ENCODE measurements around the gene DOK7.

The DOK7 gene

DNA sequence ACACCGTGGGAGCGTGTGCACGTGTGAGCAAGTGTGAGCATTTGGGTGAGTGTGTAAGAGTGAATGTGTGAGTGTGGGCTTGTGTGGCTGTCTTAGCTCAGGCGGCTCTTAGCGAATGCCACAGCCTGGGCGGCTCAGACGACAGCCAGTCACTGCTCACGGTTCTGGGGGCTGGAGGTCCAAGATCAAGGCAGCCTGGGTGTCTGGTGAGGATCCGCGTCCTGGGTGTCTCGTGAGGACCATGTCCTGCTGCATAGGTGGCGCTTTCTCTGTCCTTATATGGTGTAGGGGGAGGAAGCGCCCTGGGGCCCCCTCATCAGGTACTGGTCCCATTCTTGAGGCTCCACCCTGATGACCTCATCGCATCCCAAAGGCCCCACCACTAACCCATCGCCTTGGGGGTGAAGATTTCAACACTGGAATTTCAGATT, 4.5 kb downstream of the DOK7 start:
- no peak for TF ChIP-seq CTCF (conservative IDR thresholded peaks at IDR 0.05; ENCODE audit: low read depth, low read length)
- H3K4me3 ChIP-seq (ENCODE audit: low read depth, low read length) = no peak overlapping the region
- no peak for DNase-seq (ENCODE audit: low read depth)

DNA sequence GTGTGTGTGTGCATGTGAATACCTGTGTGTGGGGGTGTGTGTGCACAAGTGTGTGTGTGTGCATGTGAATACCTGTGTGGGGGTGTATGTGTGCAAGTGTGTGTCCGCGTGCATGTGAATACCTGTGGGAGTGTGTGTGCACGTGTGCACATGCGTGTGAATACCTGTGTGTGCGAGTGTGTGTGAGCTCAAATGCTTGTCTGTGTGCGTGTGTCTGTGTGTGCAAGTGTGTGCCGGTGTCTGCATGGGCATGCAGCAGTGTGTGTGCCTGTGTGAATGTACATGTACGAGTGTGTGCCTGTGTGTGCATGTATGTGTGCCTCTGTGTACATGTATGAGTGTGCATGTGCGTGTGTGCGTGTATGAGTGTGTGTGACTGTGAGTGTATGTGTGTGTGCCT, 5.0 kb downstream of the DOK7 start:
- no peak for DNase-seq (ENCODE audit: low read depth)

DNA sequence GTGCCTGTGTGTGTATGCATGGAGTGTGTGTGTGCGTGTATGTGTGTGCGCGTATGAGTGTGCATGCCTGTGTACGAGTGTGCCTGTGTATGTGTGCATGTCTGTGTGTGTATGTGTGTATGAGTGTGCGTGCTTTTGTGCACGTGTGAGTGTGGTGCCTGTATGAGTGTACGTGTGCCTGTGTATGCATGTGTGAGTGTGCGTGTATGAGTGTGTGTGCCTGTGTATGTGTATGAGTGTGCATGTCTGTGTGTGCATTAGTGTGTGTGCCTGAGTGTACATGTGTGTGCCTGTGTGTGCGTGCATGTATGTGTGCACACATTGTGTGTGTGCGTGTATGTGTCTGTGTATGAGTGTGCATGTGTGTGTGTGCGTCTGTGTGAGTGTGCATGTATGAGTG, 5.7 kb downstream of the DOK7 start:
- TF ChIP-seq CTCF (conservative IDR thresholded peaks at IDR 0.05; ENCODE audit: low read depth, low read length) = no peak
- no peak for DNase-seq (ENCODE audit: low read depth)
- H3K4me3 ChIP-seq (ENCODE audit: low read depth, low read length) = no peak overlapping the region

More for the DNA sequence above, 5.0 kb downstream of the DOK7 start:
- H3K4me3 ChIP-seq (ENCODE audit: low read depth, low read length) = no peak overlapping the region
- no peak for TF ChIP-seq CTCF (conservative IDR thresholded peaks at IDR 0.05; ENCODE audit: low read depth, low read length)

GRCh38 chr4:3469386-3470243, 6.5 kb downstream of the DOK7 start:
- DNase-seq (ENCODE audit: low read depth) = no peak
- no peak for TF ChIP-seq CTCF (conservative IDR thresholded peaks at IDR 0.05; ENCODE audit: low read depth, low read length)
- no peak overlapping the region for H3K4me3 ChIP-seq (ENCODE audit: low read depth, low read length)

DNA sequence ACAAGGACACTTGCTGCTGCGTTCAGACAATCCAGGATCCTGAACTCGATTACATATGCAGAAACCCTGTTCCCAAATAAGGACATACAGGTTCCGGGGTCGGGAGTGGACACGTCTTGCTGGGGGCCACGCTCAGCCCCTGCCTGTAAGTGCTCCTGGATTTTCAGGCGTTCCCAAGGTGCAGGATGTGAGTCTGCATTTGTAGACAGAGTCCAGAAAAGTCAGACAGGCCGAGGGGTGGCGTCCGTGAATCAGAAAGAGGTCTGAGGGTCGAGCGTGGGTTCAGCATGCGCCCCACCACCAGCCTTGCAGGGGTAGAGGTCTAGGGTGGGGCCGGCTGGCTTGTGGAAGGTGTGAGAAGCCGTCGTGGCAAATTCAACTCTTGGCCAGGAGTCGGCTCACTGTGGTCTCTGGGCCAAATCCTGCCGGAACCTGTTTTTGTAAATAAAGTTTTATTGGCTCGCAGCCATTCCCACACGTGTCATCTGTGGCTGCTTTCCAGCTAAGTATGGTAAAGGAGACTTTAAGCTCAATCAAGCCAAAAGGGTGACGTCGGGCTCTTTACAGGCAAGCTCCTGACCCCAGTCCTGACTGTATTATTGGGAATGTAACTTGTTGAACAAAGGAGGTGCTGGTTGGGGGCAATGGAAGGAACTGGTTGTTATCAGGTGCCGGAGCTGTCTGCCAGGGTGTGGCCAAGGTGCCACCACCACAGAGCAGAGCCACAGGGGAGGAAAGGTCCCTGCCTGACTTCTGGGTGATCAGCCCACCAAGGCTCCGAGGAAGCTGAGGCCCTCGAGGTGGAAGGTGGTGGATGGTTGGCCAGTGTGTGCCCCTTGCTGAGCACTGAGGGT, 7.4 kb downstream of the DOK7 start:
- TF ChIP-seq CTCF (conservative IDR thresholded peaks at IDR 0.05; ENCODE audit: low read depth, low read length) = no peak
- DNase-seq (ENCODE audit: low read depth) = peak; percentile 37
- H3K4me3 ChIP-seq (ENCODE audit: low read depth, low read length) = no peak overlapping the region

DNA sequence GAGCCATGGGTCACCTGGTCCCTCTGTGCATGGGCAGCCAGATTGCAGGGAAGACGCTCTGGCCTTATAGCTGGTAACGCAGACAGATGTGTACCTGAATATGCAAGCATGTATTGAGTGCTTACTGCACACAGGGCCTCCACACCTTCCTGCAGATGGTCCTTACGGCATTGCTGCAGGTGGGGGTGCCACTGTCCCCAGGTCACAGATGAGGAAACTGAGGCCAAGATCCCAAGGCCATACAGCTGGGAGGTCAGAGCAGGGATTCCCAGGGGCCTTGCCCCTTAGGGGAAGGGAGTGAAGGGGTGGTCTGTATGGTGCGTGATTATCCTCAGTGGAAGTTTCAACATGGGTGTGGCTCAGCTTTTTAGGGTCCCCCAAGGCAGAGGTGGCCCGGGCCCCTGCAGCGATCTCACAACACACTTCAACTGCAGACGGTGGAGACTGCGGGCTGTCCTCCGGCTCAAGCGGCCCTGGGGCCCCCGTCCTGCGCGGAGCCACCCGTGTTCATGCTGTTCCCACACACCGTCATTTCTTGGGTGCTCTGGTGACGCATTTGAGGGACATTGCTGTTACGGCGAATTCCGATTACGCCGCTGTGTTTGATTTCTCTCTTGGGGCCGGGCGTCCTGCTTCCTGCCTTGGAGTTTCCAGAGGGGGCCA, 8.1 kb downstream of the DOK7 start:
- no peak for TF ChIP-seq CTCF (conservative IDR thresholded peaks at IDR 0.05; ENCODE audit: low read depth, low read length)
- H3K4me3 ChIP-seq (ENCODE audit: low read depth, low read length) = no peak overlapping the region
- no peak for DNase-seq (ENCODE audit: low read depth)
